ENCODE data around the gene ATP13A3.

ATP13A3 gene

DNA sequence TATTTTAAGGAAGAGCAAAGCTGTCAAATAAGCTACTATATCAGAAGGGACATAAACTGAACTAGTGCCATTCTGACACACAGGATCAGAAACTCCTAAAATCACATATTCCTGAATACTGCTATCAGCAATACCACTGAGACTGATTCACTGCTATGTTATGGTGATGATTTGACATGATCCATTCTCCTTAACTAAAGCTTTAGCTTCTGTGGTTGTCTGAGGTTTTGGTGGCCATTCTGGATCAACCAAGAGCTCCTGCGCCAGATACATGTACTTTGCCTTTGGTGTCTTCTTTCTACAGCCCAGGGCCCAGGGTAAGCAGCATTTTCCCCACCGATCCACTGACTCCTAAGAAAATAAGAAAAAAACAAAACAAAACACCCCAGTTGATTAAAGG is 81.0 kb downstream of the ATP13A3 start:
- H3K9ac ChIP-seq (ENCODE audit: low read length): no peak overlapping the region
- H3K36me3 ChIP-seq (replicated peaks; ENCODE audit: low read depth, low read length): peaks cover 22% of the 10 kb centered on the region
- no peaks in the 10 kb centered on the region for H3K9me3 ChIP-seq (ENCODE audit: insufficient read depth, low read length)
- no peak overlapping the region for H3K27ac ChIP-seq (ENCODE audit: low read length)
- H3K79me2 ChIP-seq (ENCODE audit: low read length): no peaks in the 10 kb centered on the region
- H3K4me3 ChIP-seq (ENCODE audit: low read length): no peak overlapping the region
- no peak overlapping the region for H3K4me2 ChIP-seq (ENCODE audit: low read length)
- H3K4me1 ChIP-seq (ENCODE audit: low read length): no peaks in the 10 kb centered on the region
- no peak overlapping the region for H2AFZ ChIP-seq (ENCODE audit: low read depth, low read length)
- TF ChIP-seq, protein P1, sequence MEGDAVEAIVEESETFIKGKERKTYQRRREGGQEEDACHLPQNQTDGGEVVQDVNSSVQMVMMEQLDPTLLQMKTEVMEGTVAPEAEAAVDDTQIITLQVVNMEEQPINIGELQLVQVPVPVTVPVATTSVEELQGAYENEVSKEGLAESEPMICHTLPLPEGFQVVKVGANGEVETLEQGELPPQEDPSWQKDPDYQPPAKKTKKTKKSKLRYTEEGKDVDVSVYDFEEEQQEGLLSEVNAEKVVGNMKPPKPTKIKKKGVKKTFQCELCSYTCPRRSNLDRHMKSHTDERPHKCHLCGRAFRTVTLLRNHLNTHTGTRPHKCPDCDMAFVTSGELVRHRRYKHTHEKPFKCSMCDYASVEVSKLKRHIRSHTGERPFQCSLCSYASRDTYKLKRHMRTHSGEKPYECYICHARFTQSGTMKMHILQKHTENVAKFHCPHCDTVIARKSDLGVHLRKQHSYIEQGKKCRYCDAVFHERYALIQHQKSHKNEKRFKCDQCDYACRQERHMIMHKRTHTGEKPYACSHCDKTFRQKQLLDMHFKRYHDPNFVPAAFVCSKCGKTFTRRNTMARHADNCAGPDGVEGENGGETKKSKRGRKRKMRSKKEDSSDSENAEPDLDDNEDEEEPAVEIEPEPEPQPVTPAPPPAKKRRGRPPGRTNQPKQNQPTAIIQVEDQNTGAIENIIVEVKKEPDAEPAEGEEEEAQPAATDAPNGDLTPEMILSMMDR (IDR thresholded peaks at IDR 0.05; ENCODE audit: low read depth, low read length): no peak
- TF ChIP-seq EZH2phosphoT487 (IDR thresholded peaks at IDR 0.05; ENCODE audit: low read depth): no peak
- H4K20me1 ChIP-seq (ENCODE audit: insufficient read depth, low read length): no peaks in the 10 kb centered on the region
- no peaks in the 10 kb centered on the region for H3K27me3 ChIP-seq (ENCODE audit: low read depth, low read length)

DNA sequence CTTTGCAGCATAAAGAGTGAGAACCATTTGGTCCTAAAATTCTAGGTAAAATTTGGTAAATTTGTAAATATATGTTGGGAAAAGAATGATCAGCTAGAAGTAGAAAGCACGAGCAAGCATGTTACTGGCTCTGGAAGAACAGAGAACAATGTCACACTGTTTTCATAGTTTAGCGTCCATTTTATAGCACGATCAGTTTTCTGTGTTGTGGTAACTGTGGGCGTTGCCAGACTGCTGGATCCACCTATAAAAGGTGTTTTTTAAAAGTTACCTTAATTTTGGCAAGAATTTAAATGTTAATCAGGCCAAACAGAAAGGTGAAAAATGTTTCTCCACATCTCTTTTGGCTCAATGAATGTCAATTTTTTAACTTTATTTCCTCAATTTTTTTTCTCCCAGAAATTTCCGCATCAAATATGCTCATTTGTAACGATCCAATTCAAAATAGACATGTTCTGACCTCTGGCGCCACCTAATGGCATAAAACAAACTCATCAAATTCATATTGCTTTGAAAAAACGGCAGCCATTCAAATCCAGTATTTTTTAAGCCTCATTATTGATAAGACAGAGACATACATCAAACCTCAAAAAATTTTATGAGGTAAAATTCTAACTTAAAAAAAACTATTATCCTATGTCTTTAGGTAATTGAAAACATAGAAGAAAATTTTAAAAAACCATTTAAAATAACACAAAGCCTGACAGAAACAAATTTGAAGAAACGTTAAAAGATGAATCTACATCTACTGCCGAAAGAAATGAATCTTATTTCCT is 82.2 kb downstream of the ATP13A3 start:
- Histone ChIP-seq H3K4me3 (ENCODE audit: low read length) (no peak overlapping the region), H3K27ac (ENCODE audit: low read length) (no peak overlapping the region), H3K9ac (ENCODE audit: low read length) (no peak overlapping the region), H2AFZ (ENCODE audit: low read depth, low read length) (no peak overlapping the region), H3K36me3 (replicated peaks; ENCODE audit: low read depth, low read length) (peaks cover 22% of the 10 kb centered on the region), H3K4me1 (ENCODE audit: low read length) (no peaks in the 10 kb centered on the region), H3K27me3 (ENCODE audit: low read depth, low read length) (no peaks in the 10 kb centered on the region), H3K79me2 (ENCODE audit: low read length) (no peaks in the 10 kb centered on the region), H3K9me3 (ENCODE audit: insufficient read depth, low read length) (no peaks in the 10 kb centered on the region), H4K20me1 (ENCODE audit: insufficient read depth, low read length) (no peaks in the 10 kb centered on the region), H3K4me2 (ENCODE audit: low read length) (no peak overlapping the region)
- TF ChIP-seq, protein P1 (IDR thresholded peaks at IDR 0.05; ENCODE audit: low read depth, low read length): peak; percentile 82
- no peak for TF ChIP-seq EZH2phosphoT487 (IDR thresholded peaks at IDR 0.05; ENCODE audit: low read depth)

DNA sequence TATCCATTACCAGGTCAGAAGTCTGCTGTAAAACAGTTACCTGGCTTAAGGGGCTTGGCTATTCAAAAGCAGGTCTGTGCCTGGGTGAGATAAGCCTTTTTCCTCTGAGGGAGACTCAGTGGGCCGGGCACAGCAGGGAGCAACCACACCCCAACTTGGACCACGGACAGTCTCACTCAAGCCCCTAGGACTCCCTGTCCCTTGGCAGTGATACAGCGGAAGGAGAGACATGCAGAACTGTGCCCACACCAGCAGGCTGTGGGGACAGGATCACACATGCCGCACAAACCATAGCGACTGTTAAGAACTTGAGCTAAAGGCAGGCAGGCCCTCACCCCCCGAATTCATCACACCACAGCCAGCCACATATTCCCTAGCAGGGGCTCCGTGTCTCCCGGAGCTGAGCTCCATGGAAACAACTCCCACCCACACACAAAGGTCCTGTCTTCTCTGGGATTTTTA is 84.9 kb downstream of the ATP13A3 start:
- no peak overlapping the region for H2AFZ ChIP-seq (ENCODE audit: low read depth, low read length)
- no peak overlapping the region for H3K27ac ChIP-seq (ENCODE audit: low read length)
- H3K9ac ChIP-seq (ENCODE audit: low read length): no peak overlapping the region
- H4K20me1 ChIP-seq (ENCODE audit: insufficient read depth, low read length): no peaks in the 10 kb centered on the region
- no peaks in the 10 kb centered on the region for H3K9me3 ChIP-seq (ENCODE audit: insufficient read depth, low read length)
- TF ChIP-seq, protein P1 (IDR thresholded peaks at IDR 0.05; ENCODE audit: low read depth, low read length): no peak
- no peak for TF ChIP-seq EZH2phosphoT487 (IDR thresholded peaks at IDR 0.05; ENCODE audit: low read depth)
- no peaks in the 10 kb centered on the region for H3K79me2 ChIP-seq (ENCODE audit: low read length)
- H3K4me1 ChIP-seq (ENCODE audit: low read length): no peaks in the 10 kb centered on the region
- H3K27me3 ChIP-seq (ENCODE audit: low read depth, low read length): no peaks in the 10 kb centered on the region
- H3K4me3 ChIP-seq (ENCODE audit: low read length): no peak overlapping the region
- no peak overlapping the region for H3K4me2 ChIP-seq (ENCODE audit: low read length)
- peaks cover 18% of the 10 kb centered on the region for H3K36me3 ChIP-seq (replicated peaks; ENCODE audit: low read depth, low read length)

DNA sequence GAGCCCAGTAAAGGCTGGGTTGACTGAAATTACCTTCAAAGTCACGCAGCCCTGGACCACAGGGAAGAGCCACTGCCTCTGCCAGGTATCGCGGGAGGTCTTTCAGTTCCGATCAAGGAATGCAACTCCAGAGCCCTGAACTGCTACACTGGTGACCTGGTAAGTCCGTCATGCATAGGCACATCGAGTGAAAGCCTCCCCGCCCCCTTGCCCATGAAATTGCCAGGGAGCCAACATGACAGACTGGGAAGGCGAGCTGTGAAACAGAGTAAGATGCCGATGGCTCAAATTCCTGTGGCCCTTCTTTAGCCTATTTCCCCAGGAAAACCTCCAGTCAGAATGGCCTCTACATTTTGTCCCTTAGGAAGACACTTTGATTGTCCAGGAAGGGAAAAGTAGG is 85.5 kb downstream of the ATP13A3 start:
- Histone ChIP-seq H3K27ac (ENCODE audit: low read length) (no peak overlapping the region), H3K9ac (ENCODE audit: low read length) (no peak overlapping the region), H3K27me3 (ENCODE audit: low read depth, low read length) (no peaks in the 10 kb centered on the region), H3K4me2 (ENCODE audit: low read length) (no peak overlapping the region), H3K4me1 (ENCODE audit: low read length) (no peaks in the 10 kb centered on the region), H4K20me1 (ENCODE audit: insufficient read depth, low read length) (no peaks in the 10 kb centered on the region), H3K36me3 (replicated peaks; ENCODE audit: low read depth, low read length) (peaks cover 18% of the 10 kb centered on the region), H3K79me2 (ENCODE audit: low read length) (no peaks in the 10 kb centered on the region), H3K9me3 (ENCODE audit: insufficient read depth, low read length) (no peaks in the 10 kb centered on the region), H3K4me3 (ENCODE audit: low read length) (no peak overlapping the region), H2AFZ (ENCODE audit: low read depth, low read length) (no peak overlapping the region)
- TF ChIP-seq EZH2phosphoT487 (IDR thresholded peaks at IDR 0.05; ENCODE audit: low read depth): no peak

Data from OCI-LY3 (cell line).